ENCODE results near the gene ADPRHL1. TPM values are rescaled to one million over a fixed set of nuclear protein-coding genes. Genes with fewer than 3 reads are reported as not detected.

ADPRHL1 gene
- total RNA-seq: under 1 TPM; 0.33 to 0.69 TPM

DNA sequence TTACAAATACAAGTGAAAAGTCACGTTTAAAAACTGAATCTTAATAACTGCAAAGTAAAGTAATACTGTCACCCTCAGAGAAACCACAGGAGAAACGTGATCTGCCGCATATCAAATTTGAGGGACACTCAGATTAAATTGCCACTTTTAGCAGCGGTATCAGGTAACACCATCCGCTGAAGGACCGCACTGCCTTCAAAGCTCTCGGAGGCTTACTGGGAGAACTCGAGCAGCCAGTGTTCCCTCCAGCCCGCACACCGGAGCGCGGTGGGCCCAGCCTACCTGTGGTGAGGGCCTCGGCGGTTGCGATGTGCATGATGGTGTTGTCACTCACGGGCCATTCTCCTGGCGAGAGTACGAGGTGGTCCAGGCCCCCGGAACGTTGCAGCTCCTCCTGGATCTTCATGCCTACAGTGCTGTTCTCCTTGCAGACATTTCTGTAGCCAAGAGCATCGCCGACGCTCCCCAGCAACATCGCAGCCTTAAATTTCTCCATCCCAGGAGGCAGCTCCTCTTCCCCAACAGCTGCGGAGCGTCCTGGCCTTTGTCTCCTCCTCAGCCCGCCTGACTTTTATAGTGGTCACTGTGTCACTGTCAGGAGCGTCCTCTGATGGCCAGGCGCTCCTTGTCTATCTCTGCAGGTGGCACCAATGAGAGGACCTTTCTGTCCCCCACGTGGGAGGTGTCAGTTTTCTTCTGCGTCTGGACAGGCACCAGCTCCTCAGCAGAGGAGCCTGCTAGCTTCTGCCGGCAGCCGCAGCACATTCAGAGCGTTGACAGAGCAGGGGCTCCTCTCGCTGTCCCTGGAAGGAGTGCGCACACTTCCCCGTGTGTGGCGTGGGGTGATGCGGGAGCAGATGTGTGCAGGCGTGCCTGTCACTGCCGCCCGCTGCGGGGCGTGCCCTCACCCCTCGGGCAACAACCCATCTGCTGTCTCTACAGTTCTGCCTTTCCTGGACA lies at the start of gene ADPRHL1:
Gene ADPRHL1, minus strand, starts transcription at position 547 of the 960 bp plus-strand sequence. Its CDS starts 51 bp downstream, at position 496.

DNA sequence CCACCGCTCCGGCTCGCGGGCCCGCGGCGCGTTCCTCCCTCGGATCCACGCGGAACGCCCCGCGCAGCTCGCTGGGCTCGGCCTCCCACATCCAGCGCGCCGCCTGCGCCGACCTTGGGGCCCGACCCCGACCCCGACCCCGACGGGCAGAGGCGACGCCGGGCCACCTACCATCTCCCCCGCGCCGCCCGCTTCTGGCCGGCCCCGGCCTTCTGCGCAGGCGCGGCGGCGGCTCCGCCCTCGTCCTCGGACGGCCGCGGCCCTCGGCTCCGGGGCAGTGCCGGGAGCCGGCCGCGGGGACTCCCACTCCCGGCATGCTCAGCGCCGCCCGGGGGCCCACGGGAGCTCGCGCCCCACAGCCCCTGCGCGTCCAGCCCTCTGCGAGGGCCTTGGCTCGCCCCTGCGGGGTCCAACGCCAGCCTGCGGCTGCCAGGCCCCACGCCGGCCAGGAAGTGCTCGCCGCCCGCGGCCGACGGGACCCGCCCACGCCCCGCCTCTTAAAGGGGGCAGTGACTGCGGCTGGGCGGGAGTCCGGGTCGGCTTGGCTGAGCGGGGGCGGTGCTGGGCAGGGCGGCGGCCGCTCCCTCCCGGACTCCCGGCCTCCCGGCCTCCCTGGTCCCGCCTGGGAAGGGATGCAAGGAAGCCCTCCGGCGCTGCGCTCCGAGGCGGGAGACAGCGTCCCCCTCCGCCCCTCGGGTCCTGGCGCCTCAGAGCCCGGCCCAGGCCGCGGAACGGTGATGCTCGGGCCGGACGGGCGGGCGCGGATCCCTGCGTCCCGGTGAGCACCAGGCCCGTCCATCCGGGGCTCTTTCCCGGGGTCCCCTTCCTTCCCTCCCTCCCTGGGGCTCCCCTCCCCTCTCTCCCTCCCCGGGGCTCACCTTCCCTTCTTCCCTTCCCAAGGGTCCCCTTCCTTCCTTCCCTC lies 37.5 kb upstream of the ADPRHL1 start, which contains the start of gene DCUN1D2:
Gene DCUN1D2, minus strand, starts transcription at position 216 of the 922 bp plus-strand sequence. Its CDS starts 42 bp downstream, at position 174.

Small RNAs within 50 kb of the gene (small RNA-seq; reads per million reads assigned to genes)
- gene RNU1-16P: 0 to 0.17 reads per million in 2 donors

Other genes with a start within 250 kb of the ADPRHL1 start
- gene PCID2, start 244.8 kb downstream of the ADPRHL1 start, total RNA-seq: 10 to 100 TPM; 40.6 to 63.3 TPM
- gene CUL4A, start 243.9 kb downstream of the ADPRHL1 start, total RNA-seq: 100 to 1,000 TPM in 1 of 2 donors, 10 to 100 TPM in 1; 85.3 to 162 TPM
- 100 to 1,000 TPM; 120 to 134 TPM for gene LAMP1, start 156.2 kb downstream of the ADPRHL1 start, total RNA-seq
- 1 to 10 TPM; 1.7 to 3.8 TPM for gene GRTP1, start 89.4 kb downstream of the ADPRHL1 start, total RNA-seq
- gene DCUN1D2, start 37.2 kb upstream of the ADPRHL1 start, total RNA-seq: 1 to 10 TPM; 4.5 to 5.3 TPM
- 10 to 100 TPM; 40.6 to 62.6 TPM for gene TFDP1, start 131.3 kb upstream of the ADPRHL1 start, total RNA-seq
- not detected for gene ATP4B, start 204.7 kb upstream of the ADPRHL1 start, total RNA-seq
- gene GRK1, start 213.7 kb upstream of the ADPRHL1 start, total RNA-seq: not detected

Measured in melanocyte of skin (primary cell).